GM19372 (cell line): ENCODE results near the gene NCBP1.
"Not testable (repeated sequence)": the region's sequence is repeated elsewhere in the genome, so short reads cannot be mapped to it uniquely, and the experiment has no call there.

Experiments used
- ATAC-seq: cut with Tn5 transposase; IDR thresholded peaks from one replicate; pipeline ENCODE4 v1.9.1; 2021; ENCODE audit warnings: mild to moderate bottlenecking, low read depth, moderate library complexity; ENCODE audit not compliant: unreplicated experiment

Gene NCBP1

DNA sequence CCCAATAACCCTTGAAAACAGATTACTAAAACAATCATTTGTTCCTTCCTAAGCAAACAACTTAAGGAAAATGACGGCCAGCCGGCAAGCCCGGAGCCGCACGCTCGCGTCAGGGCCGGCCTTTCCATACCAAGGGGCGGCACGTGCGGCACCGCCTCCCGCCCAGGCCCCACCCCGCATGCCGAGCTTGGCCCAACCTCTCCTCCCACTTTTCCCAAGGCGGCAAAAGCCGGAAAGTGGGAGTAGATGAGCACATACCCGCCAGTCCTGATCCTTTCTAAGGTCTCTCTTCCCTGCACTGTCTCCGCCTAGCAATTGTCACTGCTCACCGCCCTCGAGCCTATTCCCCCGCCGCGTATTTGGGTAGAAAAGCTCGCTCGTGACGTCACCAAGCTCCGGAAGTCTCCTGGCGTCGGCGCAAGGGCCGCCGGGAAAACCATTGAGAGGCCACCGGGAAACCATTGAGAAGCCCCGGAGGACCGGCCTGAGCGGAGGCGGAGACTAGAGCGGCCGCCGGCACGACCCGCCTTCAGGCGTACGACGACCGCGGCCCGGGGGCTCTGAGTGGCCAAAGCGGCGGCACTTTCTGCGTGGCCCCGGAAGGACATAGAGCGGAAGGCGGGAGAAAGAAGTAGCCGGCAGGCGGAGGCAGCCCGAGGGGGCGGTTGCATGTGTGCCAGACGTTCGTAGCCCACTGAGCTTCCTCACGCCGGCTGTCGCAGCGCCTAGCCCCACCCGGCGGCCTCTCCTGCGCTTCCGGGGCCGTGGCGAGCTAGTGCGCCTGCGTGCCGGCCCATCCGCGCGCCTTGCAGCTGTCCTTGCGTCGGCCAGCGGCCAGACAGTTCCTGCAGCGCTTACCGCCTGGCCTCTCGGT lies at the start of gene NCBP1, which contains the start of gene TSTD2:
Gene NCBP1, plus strand, starts transcription at position 837 of the 874 bp plus-strand sequence. CDS start 61 bp downstream, outside the sequence.
Gene TSTD2, minus strand, starts transcription at position 384 of the 874 bp plus-strand sequence. CDS start 5,806 bp downstream, outside the sequence.
- peak; percentile 81 for ATAC-seq

DNA sequence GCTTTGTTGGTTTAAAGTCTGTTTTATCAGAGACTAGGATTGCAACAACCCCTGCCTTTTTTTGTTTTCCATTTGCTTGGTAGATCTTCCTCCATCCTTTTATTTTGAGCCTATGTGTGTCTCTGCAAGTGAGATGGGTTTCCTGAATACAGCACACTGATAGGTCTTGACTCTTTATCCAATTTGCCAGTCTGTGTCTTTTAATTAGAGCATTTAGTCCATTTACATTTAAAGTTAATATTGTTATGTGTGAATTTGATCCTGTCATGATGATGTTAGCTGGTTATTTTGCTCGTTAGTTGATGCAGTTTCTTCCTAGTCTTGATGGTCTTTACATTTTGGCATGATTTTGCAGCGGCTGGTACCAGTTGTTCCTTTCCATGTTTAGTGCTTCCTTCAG lies 48.8 kb upstream of the NCBP1 start:
- ATAC-seq: not testable (repeated sequence)

- ATAC-seq: not testable (repeated sequence)
Observed at GRCh38 chr9:97586909-97587308, 46.7 kb upstream of the NCBP1 start.

GRCh38 chr9:97591535-97591934 lies 42.1 kb upstream of the NCBP1 start:
- no peak for ATAC-seq

DNA sequence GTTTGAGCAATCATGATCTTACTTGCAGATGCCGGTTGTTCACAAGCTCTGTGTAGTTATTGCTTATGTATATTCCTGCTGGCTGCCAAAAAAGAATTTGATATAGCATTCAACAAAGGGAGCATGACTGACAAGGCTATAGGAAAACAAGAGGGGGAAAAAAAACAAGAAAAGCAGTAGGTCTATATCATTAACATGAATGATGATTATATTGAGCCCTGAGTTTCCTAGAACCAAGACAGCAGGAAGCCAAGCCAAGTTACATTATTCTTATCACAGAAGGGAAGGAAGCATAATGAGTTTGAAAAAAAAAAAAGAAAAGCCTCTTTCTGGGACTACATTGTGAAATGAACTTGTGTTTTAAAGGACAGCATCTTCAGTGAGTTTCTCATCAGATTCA lies 41.5 kb upstream of the NCBP1 start:
- ATAC-seq: no peak

DNA sequence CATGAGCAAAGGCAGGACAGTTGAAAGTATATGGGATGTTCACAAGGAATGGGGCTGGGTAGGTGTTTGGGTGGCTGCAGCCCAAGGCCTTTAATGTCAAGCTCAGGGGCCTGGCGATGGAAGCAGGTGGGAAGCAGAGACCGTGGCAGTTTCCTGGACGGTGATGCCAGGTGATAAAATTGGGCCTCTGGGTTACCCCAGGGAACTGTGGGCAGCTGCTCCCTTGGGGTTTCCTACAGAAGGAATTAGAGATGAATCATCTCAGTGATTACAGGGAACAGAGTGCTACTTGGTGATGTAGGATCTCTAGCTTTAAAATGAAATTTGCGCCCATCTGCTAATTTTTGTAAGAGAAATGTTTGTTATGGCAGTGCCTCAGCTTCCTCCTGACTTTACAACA lies 39.7 kb upstream of the NCBP1 start:
- ATAC-seq: no peak

GRCh38 chr9:97594381-97594921 lies 39.2 kb upstream of the NCBP1 start:
- no peak for ATAC-seq

DNA sequence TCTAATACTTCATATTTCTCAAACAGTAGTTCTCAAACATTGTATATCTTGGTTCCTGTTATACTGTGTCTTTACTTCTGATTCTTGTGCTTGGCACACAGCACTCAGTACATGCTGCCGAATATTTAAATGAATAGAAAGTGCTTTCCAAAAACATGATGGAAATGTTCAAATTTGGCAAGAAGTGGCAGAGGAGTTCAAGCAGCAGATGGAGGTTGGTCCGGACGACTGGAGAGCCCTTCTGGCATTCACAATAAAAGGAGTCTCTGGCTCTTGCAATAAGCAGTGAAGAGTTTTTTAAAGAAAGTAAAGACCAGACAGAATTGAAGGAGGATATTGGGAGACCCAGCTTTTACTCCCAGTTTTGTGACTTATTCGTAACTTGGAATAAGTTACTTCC lies 36.7 kb upstream of the NCBP1 start:
- ATAC-seq: no peak

- peak; percentile 89 for ATAC-seq
Observed at GRCh38 chr9:97598461-97599288, 34.9 kb upstream of the NCBP1 start.

DNA sequence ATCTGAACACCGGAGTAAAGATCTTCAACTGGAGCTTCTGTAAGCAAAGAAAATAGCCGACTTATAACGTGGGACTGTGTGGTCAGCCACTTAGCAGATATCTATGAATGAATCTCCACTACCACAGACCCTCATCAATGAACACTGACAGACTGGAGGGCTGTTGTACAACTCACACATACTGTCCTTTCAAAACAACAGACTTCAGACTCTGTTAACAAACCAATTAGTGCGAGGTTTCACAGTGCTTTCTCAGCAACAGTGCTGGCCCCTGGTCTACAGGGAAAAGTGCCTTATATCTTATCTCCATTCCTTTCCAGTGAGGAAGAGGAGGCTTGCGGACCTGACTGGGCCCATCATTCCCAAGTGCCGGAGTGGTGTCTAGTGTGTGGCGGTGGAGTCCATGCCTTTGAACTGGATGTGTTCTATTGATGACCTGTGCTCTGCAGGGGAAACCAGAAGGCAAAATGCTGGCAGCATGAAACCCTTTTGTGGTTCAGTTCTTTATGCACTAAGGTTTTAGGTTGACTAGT lies 34.2 kb upstream of the NCBP1 start:
- no peak for ATAC-seq

DNA sequence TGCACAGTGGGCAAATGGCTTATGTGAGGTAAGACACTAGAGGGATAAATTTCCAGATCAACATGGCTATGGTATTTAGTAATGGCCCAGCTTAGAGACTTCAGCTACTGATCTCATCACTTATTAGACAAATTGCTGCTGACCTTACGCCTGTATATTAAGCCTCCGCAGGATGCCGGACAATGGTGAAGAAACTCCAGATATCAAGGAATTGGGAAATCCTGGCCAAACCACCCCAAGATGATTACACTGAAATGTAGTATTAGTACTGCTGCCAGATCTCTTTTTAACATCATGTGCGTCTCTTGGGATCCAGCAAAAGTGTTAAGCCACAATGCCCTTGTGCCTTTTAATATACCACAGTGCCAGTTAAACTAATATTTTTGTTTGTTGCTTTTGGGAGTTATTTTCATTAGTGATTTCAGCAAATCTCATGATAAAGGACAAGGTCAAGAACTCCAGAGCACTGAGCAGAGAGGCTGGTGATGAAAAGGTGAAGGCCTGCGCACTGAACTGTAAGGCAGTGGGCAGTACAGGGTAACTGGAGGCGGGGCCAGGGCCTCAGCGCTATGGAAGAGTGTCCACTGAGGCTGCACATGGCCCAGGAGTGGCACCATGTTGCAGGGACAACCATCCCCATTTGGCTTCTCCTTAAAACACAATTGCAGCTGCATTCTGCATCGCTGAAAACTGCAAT lies 32.9 kb upstream of the NCBP1 start:
- ATAC-seq: no peak

DNA sequence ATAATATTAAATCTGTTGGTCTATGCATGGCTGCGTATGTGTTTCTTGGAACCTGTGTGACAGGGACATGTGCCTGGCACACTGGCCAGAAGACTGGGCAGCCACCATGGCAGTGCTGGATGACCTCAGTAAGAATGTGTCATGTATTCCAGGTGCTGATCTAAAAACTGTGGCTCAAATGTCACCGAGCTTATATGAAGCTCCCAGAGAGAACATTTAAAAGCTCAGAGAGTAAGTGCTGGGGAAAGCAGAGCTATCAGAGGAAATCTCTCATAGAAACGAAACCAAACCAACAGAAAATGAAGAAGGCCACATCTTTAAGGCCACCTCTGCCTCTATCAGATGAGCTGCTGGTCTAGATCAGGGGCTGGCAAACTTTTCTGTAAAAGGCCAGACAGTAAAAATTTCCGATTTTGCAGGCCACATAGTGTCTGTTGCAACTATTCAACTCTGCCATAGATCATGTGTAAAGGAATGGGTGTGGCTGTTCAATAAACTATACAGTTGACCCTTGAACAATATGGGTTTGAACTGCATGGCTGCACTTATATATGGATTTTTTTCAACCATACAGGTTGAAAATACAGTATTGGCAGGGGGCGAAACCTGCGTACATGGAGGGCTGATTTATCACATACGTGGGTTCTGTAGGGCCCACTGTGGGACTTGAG lies 32.3 kb upstream of the NCBP1 start:
- no peak for ATAC-seq

GRCh38 chr9:97602430-97602829 lies 31.2 kb upstream of the NCBP1 start:
- ATAC-seq: no peak

DNA sequence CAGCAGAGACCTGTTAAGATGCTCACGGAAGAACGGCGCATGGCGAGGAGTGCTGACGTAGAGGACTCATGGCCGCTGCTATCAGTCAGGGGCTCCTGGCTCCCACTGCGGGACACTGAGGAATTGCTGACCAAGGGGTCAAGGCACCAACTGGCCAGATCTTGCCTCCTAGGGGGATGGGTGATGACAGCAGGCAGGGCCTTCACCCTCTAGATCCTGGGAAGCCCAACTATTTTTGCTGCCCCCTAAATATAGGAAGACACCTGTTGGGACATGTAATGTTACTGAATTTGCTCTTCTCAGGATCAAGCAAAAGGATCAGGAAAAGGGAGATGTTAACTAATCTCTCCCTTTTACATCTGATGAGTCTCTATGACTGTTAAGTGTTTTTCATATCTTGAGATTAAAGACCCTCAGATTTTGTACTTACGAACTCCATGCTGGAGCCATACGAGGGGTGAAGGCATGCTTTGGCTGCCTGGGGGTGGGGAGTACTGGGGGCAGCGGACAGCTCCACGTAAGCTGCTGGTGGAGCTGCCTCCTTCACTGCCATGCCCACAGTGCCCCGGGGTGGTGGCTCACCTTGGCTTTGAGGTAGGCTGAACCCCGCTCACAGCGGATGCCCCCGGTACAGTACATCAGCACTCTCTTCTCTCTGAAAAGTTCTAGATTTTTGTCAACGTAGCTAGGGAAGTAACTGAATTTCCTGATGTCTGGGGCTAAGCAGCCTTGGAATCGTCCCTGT lies 28.5 kb upstream of the NCBP1 start:
- ATAC-seq: no peak

- no peak for ATAC-seq
Observed at GRCh38 chr9:97615439-97616072, 18.1 kb upstream of the NCBP1 start.

GRCh38 chr9:97617939-97618416 lies 15.6 kb upstream of the NCBP1 start:
- ATAC-seq: peak; percentile 53

GRCh38 chr9:97620063-97620462 lies 13.6 kb upstream of the NCBP1 start:
- not testable (repeated sequence) for ATAC-seq

DNA sequence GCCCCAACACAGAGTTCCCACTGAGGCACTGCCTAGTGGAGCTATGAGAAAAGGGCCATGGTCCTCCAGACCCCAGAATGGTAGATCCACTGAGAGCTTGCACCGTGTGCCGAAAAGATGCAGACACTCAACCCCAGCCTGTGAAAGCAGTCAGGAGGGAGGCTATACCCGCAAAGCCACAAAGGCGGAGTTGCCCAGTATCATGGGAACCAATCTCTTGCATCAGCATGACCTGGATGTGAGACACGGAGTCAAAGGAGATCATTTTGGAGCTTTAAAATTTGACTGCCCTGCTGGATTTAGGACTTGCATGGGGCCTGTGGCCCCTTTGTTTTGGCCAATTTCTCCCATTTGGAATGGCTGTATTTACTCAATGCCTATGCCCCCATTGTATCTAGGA lies 11.1 kb upstream of the NCBP1 start:
- not testable (repeated sequence) for ATAC-seq
